ENCODE measurements around the gene NSMF.

Gene NSMF

GRCh38 chr9:137457406-137458193, 1.5 kb downstream of the NSMF start:
- DNase-seq, result no peak

GRCh38 chr9:137456864-137457405, 2.2 kb downstream of the NSMF start:
- no peak for DNase-seq

- DNase-seq, result no peak
These were observed 2.9 kb downstream of the NSMF start for GRCh38 chr9:137456061-137456863.

- DNase-seq, result no peak
These were observed 3.7 kb downstream of the NSMF start for GRCh38 chr9:137455359-137455991.

GRCh38 chr9:137454597-137455358, 4.4 kb downstream of the NSMF start:
- no peak for DNase-seq

- peak in 1 of 2 donors; percentile 63 for DNase-seq
These were observed 5.0 kb downstream of the NSMF start for GRCh38 chr9:137454145-137454596.

GRCh38 chr9:137453643-137454081, 5.5 kb downstream of the NSMF start:
- peak; percentile 63 to 79 for DNase-seq

GRCh38 chr9:137452761-137453642, 6.1 kb downstream of the NSMF start:
- DNase-seq, result no peak

- peak in 1 of 2 donors; percentile 31 for DNase-seq
These were observed 7.0 kb downstream of the NSMF start for GRCh38 chr9:137452006-137452760.

- peak in 1 of 2 donors; percentile 36 for DNase-seq
These were observed 7.7 kb downstream of the NSMF start for GRCh38 chr9:137451264-137452005.

GRCh38 chr9:137450539-137451222, 8.5 kb downstream of the NSMF start:
- peak; percentile 65 to 76 for DNase-seq

- peak in 1 of 2 donors; percentile 65 for DNase-seq
These were observed 9.1 kb downstream of the NSMF start for GRCh38 chr9:137449931-137450538.

- DNase-seq, result no peak
These were observed 9.9 kb downstream of the NSMF start for GRCh38 chr9:137449081-137449844.

GRCh38 chr9:137448602-137448962, 10.6 kb downstream of the NSMF start:
- no peak for DNase-seq

GRCh38 chr9:137447722-137448601, 11.2 kb downstream of the NSMF start:
- DNase-seq, result no peak

- DNase-seq, result peak in 1 of 2 donors; percentile 49
These were observed 12.2 kb downstream of the NSMF start for GRCh38 chr9:137446851-137447471.

All from CD4-positive, alpha-beta T cell treated with Interleukin-1 beta for 1 hour (primary cell).